Islet precursor cell (in vitro differentiated cells): ENCODE measurements around the gene KIAA1217.
A peak's percentile ranks its signal among the peaks of the same experiment; 100 is the strongest.

Experiments
- DNase-seq: peaks from one replicate; pipeline ENCODE4 v3.0.0-alpha.2; 2018

Gene KIAA1217

GRCh38 chr10:24518411-24518810 lies 309.5 kb downstream of the KIAA1217 start:
- no peak for DNase-seq

- peak; percentile 79 for DNase-seq
These were observed 310.2 kb downstream of the KIAA1217 start for GRCh38 chr10:24518981-24519597.

GRCh38 chr10:24519950-24520349 lies 311.0 kb downstream of the KIAA1217 start:
- DNase-seq: no peak

GRCh38 chr10:24524314-24524713 lies 315.4 kb downstream of the KIAA1217 start:
- DNase-seq: no peak

- no peak for DNase-seq
These were observed 317.2 kb downstream of the KIAA1217 start for GRCh38 chr10:24526085-24526649.

GRCh38 chr10:24528946-24529345 lies 320.0 kb downstream of the KIAA1217 start:
- DNase-seq: no peak

GRCh38 chr10:24531439-24531838 lies 322.5 kb downstream of the KIAA1217 start:
- DNase-seq: no peak

- no peak for DNase-seq
These were observed 325.0 kb downstream of the KIAA1217 start for GRCh38 chr10:24533981-24534380.

GRCh38 chr10:24536636-24537035 lies 327.7 kb downstream of the KIAA1217 start:
- DNase-seq: no peak

- no peak for DNase-seq
These were observed 332.4 kb downstream of the KIAA1217 start for GRCh38 chr10:24541239-24541753.

- no peak for DNase-seq
These were observed 333.7 kb downstream of the KIAA1217 start for GRCh38 chr10:24542314-24543270.

GRCh38 chr10:24544776-24545175 lies 335.8 kb downstream of the KIAA1217 start:
- no peak for DNase-seq

- no peak for DNase-seq
These were observed 336.6 kb downstream of the KIAA1217 start for GRCh38 chr10:24545585-24545984.

GRCh38 chr10:24550680-24551079 lies 341.7 kb downstream of the KIAA1217 start:
- no peak for DNase-seq

GRCh38 chr10:24551161-24551560 lies 342.2 kb downstream of the KIAA1217 start:
- DNase-seq: no peak

GRCh38 chr10:24552346-24553016 lies 343.5 kb downstream of the KIAA1217 start:
- peak; percentile 96 for DNase-seq

GRCh38 chr10:24553051-24553612 lies 344.2 kb downstream of the KIAA1217 start:
- peak; percentile 79 for DNase-seq

GRCh38 chr10:24554036-24554435 lies 345.1 kb downstream of the KIAA1217 start:
- no peak for DNase-seq

GRCh38 chr10:24556126-24556749 lies 347.3 kb downstream of the KIAA1217 start:
- no peak for DNase-seq

GRCh38 chr10:24556750-24557742 lies 348.1 kb downstream of the KIAA1217 start:
- no peak for DNase-seq

GRCh38 chr10:24561453-24561852 lies 352.5 kb downstream of the KIAA1217 start:
- no peak for DNase-seq
